GM12891 (cell line): ENCODE data around the gene DCP1A.

Experiments
- PAX5 ChIP-seq: IDR thresholded peaks from 2 replicates; pipeline ENCODE4 v1.6.1; 2011; ENCODE audit warnings: low read length, moderate library complexity, mild to moderate bottlenecking; ENCODE audit not compliant: insufficient read depth, severe bottlenecking
- POLR2A ChIP-seq: IDR thresholded peaks from 2 replicates; pipeline ENCODE4 v1.6.1; 2011; ENCODE audit warnings: low read depth, low read length, control low read depth
- POLR2AphosphoS5 ChIP-seq: IDR thresholded peaks from 2 replicates; pipeline ENCODE4 v1.6.1; 2011; ENCODE audit warnings: low read depth, low read length, control low read depth
- POU2F2 ChIP-seq: IDR thresholded peaks from 2 replicates; pipeline ENCODE4 v1.6.1; 2011; ENCODE audit warnings: low read depth, mild to moderate bottlenecking, control low read depth, low read length, moderate library complexity
- SPI1 ChIP-seq: IDR thresholded peaks from 2 replicates; pipeline ENCODE4 v1.6.1; 2011; ENCODE audit warnings: low read depth, low read length, control low read depth
- TAF1 ChIP-seq: IDR thresholded peaks from 2 replicates; pipeline ENCODE4 v1.6.1; 2011; ENCODE audit warnings: low read depth, low read length, control low read depth

- TF ChIP-seq POLR2AphosphoS5 (no peak), POLR2A (no peak), TAF1 (no peak), POU2F2 (no peak), PAX5 (no peak), SPI1 (no peak)
Measured at GRCh38 chr3:53274938-53275605, 72.3 kb downstream of the DCP1A start.
